ENCODE measurements around the gene PECR.

The PECR gene

GRCh38 chr2:216103213-216103612, 21.6 kb upstream of the PECR start:
- Histone ChIP-seq H3K27ac (no peak overlapping the region), H3K36me3 (no peaks in the 10 kb centered on the region), H3K27me3 (ENCODE audit: insufficient read depth, low read depth, severe bottlenecking) (no peaks in the 10 kb centered on the region), H3K4me3 (ENCODE audit: low read depth, low read length) (no peak overlapping the region), H3K9me3 (ENCODE audit: severe bottlenecking) (no peaks in the 10 kb centered on the region)
- DNase-seq: no peak
- TF ChIP-seq CTCF (IDR thresholded peaks at IDR 0.05; ENCODE audit: low read depth, low read length): no peak

- Histone ChIP-seq H3K27me3 (ENCODE audit: insufficient read depth, low read depth, severe bottlenecking) (no peaks in the 10 kb centered on the region), H3K36me3 (no peaks in the 10 kb centered on the region; the same call in 1 of the 2 replicates), H3K27ac (no peak overlapping the region), H3K4me3 (ENCODE audit: low read depth, low read length) (no peak overlapping the region), H3K9me3 (ENCODE audit: severe bottlenecking) (no peaks in the 10 kb centered on the region)
- no peak for DNase-seq
- no peak for TF ChIP-seq CTCF (IDR thresholded peaks at IDR 0.05; ENCODE audit: low read depth, low read length)
Observed at GRCh38 chr2:216101109-216101508, 19.5 kb upstream of the PECR start.

DNA sequence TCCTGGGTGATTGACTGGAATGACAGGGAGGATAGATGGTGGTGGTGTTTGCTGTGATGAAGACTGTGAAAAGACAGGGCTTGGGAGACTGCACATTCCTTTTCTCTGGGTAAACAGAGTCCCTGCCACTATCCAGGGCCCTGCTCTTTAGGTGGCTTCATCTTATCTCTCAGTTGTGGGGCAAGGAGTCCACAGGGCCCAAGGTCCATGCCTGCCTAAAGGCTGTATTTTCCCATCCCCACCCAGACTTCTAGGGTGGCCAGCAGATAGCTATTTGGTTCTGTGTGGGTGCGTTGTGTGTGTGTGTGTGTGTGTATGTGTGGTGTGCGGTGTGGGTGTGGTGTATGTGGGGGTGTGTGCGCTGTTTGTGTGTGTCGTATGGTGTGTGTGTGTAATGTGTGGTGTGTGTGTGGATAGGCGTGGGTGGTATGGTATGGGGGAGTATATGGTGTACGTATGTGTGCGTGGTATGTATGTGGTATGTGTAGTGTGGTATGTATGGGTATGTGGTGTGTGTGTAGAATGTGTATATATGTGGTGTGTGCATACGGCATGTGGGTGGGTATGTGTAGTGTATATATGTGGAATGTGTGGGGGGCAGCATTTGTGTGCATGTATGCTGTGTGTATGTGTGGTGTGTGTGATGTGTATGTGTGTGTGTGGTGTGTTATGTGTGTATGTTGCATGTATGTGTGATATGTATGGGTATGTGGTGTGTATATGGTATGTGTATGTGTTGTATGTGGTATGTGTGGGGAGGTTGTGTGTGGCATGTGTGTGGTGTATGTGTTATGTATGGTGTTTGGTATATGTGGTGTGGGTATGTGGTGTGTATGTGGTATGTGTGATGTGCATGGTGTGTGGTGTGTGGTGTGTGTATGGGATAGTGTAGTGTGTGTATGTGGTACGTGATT, 17.1 kb upstream of the PECR start:
- Histone ChIP-seq H3K36me3 (no peaks in the 10 kb centered on the region; the same call in 1 of the 2 replicates), H3K27ac (no peak overlapping the region), H3K9me3 (ENCODE audit: severe bottlenecking) (no peaks in the 10 kb centered on the region), H3K4me3 (ENCODE audit: low read depth, low read length) (no peak overlapping the region), H3K27me3 (ENCODE audit: insufficient read depth, low read depth, severe bottlenecking) (no peaks in the 10 kb centered on the region)
- TF ChIP-seq CTCF (IDR thresholded peaks at IDR 0.05; ENCODE audit: low read depth, low read length): no peak
- DNase-seq: no peak

DNA sequence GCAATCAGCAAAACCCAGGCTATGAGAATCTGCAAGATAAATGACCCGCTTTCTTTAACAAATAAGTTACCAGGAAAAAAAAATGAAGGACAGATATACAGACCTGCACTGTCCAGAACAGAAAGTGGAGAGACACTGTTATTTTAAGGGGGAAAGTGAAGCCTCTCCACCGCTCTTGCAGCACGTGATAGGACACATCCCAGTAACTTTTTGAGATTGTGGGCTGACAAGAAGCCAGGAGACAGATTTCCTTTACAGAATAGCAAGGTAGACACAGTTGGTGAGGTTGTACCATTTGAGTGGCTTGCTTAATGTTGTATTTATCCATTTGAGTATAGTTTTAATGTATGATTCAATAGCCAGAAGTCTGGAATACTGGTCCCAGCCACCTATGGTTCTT, 13.1 kb upstream of the PECR start:
- Histone ChIP-seq H3K27ac (no peak overlapping the region), H3K36me3 (no peaks in the 10 kb centered on the region; the same call in 1 of the 2 replicates), H3K9me3 (ENCODE audit: severe bottlenecking) (no peaks in the 10 kb centered on the region), H3K27me3 (ENCODE audit: insufficient read depth, low read depth, severe bottlenecking) (no peaks in the 10 kb centered on the region), H3K4me3 (ENCODE audit: low read depth, low read length) (no peak overlapping the region)
- TF ChIP-seq CTCF (IDR thresholded peaks at IDR 0.05; ENCODE audit: low read depth, low read length): no peak
- DNase-seq: no peak

DNA sequence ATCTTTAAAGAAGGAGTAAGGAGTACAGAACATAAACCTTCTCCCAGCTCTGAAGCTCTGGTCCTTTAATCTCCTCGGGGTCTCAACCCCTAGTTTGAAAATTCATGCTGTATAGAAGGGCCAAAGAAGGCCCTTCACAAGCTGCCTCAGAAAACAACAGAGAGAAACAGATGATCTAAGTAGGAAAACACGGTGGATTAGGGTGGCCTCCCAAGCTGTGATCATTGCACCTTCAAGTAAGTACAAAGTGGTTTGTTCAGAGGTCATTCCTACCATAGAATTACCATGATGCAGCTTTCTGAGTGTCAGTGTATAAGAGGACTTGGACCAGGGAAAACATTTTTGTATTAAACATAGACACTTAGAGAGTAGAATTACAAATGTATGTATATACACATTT, 11.0 kb upstream of the PECR start:
- Histone ChIP-seq H3K36me3 (no peaks in the 10 kb centered on the region; the same call in 1 of the 2 replicates), H3K27ac (no peak overlapping the region), H3K27me3 (ENCODE audit: insufficient read depth, low read depth, severe bottlenecking) (no peaks in the 10 kb centered on the region), H3K4me3 (ENCODE audit: low read depth, low read length) (no peak overlapping the region), H3K9me3 (ENCODE audit: severe bottlenecking) (no peaks in the 10 kb centered on the region)
- TF ChIP-seq CTCF (IDR thresholded peaks at IDR 0.05; ENCODE audit: low read depth, low read length): no peak
- no peak for DNase-seq

Measured in WERI-Rb-1 (cell line).